ENCODE results near the gene PLCD3.

PLCD3 gene

GRCh38 chr17:45149037-45149668 is 16.8 kb upstream of the PLCD3 start:
- DNase-seq = peak; percentile 86

- DNase-seq = peak; percentile 100
These were observed 16.1 kb upstream of the PLCD3 start, which contains the start of gene HEXIM1 for GRCh38 chr17:45148183-45149036. TSS of gene HEXIM1 (plus strand) at chr17:45148475. CDS start at chr17:45149191, 716 bp downstream.

GRCh38 chr17:45147581-45148182 is 15.4 kb upstream of the PLCD3 start:
- DNase-seq = peak; percentile 95

GRCh38 chr17:45146890-45147580 is 14.7 kb upstream of the PLCD3 start:
- DNase-seq = peak; percentile 76

- DNase-seq = no peak
These were observed 14.2 kb upstream of the PLCD3 start for GRCh38 chr17:45146592-45146889.

- DNase-seq = no peak
These were observed 13.9 kb upstream of the PLCD3 start for GRCh38 chr17:45146166-45146565.

GRCh38 chr17:45145035-45145389 is 12.7 kb upstream of the PLCD3 start:
- no peak for DNase-seq

- no peak for DNase-seq
These were observed 12.1 kb upstream of the PLCD3 start for GRCh38 chr17:45144199-45145034.

GRCh38 chr17:45143767-45144198 is 11.5 kb upstream of the PLCD3 start:
- peak; percentile 87 for DNase-seq

- no peak for DNase-seq
These were observed 10.9 kb upstream of the PLCD3 start for GRCh38 chr17:45143094-45143670.

- DNase-seq = no peak
These were observed 7.2 kb upstream of the PLCD3 start for GRCh38 chr17:45139533-45139920.

GRCh38 chr17:45138911-45139532 is 6.7 kb upstream of the PLCD3 start:
- DNase-seq = no peak

GRCh38 chr17:45137561-45138305 is 5.4 kb upstream of the PLCD3 start:
- no peak for DNase-seq

GRCh38 chr17:45136846-45137560 is 4.7 kb upstream of the PLCD3 start:
- DNase-seq = no peak

GRCh38 chr17:45135978-45136791 is 3.9 kb upstream of the PLCD3 start:
- DNase-seq = no peak

- peak; percentile 98 for DNase-seq
These were observed 3.1 kb upstream of the PLCD3 start, which contains the start of gene ACBD4 for GRCh38 chr17:45135192-45135977. TSS of gene ACBD4 (plus strand) at chr17:45135687. CDS start at chr17:45136145, 458 bp downstream.

GRCh38 chr17:45132572-45133463 is 503 bp upstream of the PLCD3 start:
- peak; percentile 85 for DNase-seq

Data from EL (cell line).